ENCODE data around the gene PRKAA1.
"Not testable (repeated sequence)": the region's sequence is repeated elsewhere in the genome, so short reads cannot be mapped to it uniquely, and the experiment has no call there.

Gene PRKAA1

GRCh38 chr5:40722497-40722911, 75.7 kb downstream of the PRKAA1 start:
- DNase-seq (ENCODE audit: low read depth): not testable (repeated sequence)

GRCh38 chr5:40720069-40720468, 78.1 kb downstream of the PRKAA1 start:
- no peak for DNase-seq (ENCODE audit: low read depth)

GRCh38 chr5:40717281-40717680, 80.9 kb downstream of the PRKAA1 start:
- DNase-seq (ENCODE audit: low read depth): no peak

- no peak for DNase-seq (ENCODE audit: low read depth)
Measured at GRCh38 chr5:40716590-40716989, 81.6 kb downstream of the PRKAA1 start.

- no peak for DNase-seq (ENCODE audit: low read depth)
Measured at GRCh38 chr5:40716000-40716399, 82.2 kb downstream of the PRKAA1 start.

- DNase-seq (ENCODE audit: low read depth): no peak
Measured at GRCh38 chr5:40714001-40714400, 84.2 kb downstream of the PRKAA1 start.

GRCh38 chr5:40710575-40710974, 87.6 kb downstream of the PRKAA1 start:
- DNase-seq (ENCODE audit: low read depth): not testable (repeated sequence)

Measured in stimulated activated CD8-positive, alpha-beta memory T cell treated with anti-CD3 and anti-CD28 coated beads, Interleukin-12 subunit alpha, Interleukin-12 subunit beta, amount 100 ng/mL, for 4 hours (primary cell).